GM18909 (cell line): ENCODE results near the gene VWA7.

ENCODE experiments used
- ATAC-seq: cut with Tn5 transposase; IDR thresholded peaks from one replicate; pipeline ENCODE4 v1.9.1; 2021; ENCODE audit warnings: mild to moderate bottlenecking; ENCODE audit not compliant: unreplicated experiment, poor library complexity

VWA7 gene

DNA sequence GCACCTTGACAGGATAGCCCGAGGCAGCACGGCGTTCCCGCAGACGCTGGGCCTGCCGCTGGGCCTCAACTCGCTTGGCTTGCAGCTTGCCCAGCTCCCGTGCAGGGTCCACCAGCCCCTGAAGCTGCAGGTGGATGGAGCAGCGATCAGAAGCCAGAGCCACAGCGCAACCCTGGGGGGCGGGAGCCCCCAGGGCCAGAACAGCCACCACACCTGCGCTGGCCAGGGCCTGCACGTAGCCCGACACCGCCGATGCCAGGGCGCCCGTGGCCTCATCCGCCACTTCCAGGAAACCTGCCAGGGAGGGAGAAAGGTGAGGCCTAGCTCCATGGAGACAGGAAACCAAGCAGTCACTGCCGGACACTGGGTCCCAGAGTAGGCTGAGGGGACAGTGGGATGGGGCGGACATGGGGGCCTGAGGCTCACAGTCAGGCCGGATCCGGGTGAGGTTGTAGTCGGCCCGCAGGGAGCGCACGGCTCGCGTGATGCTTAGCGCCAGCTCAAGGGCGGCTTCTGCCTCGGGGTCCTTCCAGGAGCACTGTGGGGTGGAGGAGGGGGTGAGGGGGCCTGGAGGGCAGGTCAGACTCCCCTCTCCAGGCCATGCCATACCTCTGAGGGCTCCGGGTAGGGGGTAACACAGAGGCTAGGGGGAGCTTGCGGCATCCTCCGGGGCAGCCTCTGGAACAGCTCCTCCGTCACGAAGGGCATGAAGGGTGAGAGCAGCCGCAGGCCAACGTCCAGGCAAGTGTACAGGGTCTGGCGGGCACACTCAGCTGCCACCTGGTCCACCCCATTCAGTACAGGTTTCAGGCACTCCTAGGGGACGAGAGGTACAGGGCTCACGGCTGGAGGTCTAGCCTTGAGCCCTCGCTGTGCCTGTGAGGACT, 2.1 kb upstream of the VWA7 start:
- ATAC-seq: no peak

GRCh38 chr6:31778193-31778592, 1.1 kb upstream of the VWA7 start:
- no peak for ATAC-seq

DNA sequence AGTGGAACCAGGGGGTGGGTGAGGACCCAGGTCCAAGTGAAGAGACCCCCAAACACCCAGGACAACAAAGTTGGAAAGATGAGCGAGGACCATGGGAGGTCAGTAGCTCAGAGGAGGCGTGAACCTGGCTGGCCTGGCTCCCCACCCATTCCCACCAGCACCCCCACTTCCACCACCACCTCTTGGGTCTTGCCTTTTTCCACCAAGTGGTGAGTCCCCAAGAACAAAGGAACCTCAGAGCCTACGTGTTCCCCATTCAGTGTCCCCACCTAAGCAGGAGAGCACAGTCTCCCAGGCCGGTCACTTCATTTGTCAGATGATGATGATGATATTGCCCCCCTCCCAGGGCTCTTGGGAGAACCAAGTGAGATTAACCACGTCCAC, 531 bp upstream of the VWA7 start:
- no peak for ATAC-seq

- ATAC-seq: no peak
Measured at GRCh38 chr6:31776485-31776988, 591 bp downstream of the VWA7 start.

DNA sequence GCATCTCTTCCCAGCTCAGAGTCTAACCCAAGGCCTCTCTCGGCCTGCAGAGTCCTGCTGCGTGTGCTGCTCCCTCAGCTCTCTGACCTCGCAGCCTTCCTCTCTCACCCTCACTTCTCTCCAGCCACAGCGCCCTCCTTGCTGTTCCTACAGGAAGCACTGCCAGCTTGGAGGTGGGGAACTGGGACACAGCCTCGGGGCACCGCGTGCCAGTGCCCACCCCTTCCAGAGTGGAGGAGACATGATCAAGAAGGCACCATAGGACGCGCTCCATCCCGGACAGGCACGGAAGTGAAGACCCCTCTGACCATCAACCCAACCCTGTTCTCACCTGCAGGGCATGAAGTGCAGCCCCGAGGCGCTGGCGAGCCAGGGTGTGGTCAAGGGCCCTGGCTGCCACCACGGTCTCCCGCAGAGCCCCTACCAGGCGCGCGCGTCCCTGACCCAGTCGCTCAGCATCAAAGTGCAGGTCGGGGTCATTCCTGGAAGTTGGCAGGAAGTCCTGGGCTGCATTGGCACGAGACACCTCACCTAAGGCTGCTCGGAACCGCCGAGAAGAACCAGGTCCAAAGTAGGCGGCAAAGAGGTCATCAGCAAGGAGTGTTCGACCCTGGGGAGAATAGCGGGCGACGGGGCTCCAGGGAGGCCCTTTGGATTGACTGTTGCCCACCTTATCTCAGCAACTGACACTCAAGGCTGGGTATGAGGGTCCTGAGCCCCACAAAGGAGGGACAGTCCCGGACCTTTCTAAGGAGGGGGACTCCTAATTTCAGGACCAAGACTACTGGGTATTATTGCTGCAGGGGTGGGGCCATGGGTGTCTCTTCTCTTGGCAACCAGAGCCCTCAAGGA, 1.3 kb downstream of the VWA7 start:
- no peak for ATAC-seq

DNA sequence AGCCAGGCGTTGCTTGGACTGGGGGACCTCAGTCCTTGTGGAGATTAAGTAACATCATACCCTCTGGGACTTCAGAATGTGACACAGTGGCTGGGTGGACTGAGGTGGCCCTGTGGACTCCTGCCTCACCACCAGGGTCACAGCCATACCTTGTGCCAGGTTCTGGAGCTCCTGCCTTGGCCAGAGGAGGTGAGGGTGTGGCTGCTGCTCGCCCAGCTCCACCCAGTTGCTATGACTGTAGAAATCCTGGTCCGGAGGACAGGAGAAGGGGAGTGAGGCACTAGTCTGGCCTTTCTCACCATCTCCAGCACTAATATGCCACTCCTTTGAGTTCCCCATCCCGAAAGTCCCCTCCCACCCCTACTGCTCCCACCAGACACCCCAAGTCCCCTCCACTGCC, 1.9 kb downstream of the VWA7 start:
- no peak for ATAC-seq

DNA sequence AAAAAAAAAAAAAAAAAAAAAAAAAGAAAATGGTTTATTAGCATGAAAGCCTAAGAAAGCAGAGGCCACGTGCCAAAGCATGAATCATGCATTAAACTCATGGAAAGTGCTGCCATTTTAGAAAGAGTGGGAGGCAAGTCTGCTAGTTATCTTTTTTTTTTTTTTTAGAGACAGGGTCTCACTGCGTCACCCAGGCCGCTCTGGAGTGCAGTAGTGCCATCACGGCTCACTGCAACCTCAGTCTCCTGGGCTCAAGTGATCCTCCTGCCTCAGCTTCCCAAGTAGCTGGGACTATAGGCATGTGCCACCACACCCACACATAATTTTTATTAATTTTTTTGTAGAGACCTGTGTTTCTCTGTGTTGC, 5.2 kb downstream of the VWA7 start:
- no peak for ATAC-seq

- no peak for ATAC-seq
Measured at GRCh38 chr6:31770860-31771259, 6.3 kb downstream of the VWA7 start.

- no peak for ATAC-seq
Measured at GRCh38 chr6:31769684-31770371, 7.3 kb downstream of the VWA7 start.

- ATAC-seq: no peak
Measured at GRCh38 chr6:31768363-31769257, 8.5 kb downstream of the VWA7 start.

GRCh38 chr6:31767096-31767645, 10.0 kb downstream of the VWA7 start:
- no peak for ATAC-seq

- ATAC-seq: no peak
Measured at GRCh38 chr6:31765910-31766794, 11.0 kb downstream of the VWA7 start.

DNA sequence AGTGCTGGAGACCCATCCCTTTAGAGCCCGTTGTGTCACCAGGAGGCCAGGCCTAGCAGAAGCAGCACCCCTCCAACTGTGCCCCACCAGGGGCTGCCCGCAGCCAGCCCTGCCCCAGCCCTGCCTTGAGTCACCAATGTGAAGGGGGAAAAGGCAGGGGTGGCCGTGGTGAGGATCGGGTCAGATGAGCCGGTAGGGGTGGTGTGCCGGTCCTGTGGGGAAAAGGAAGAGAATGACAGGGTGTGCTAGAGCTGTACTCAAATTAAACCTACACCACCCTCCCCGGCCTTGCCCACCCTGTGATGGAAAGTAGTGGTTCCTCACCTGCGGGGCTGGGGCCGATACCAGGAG, 11.6 kb downstream of the VWA7 start:
- ATAC-seq: no peak

GRCh38 chr6:31764198-31764597, 12.9 kb downstream of the VWA7 start:
- ATAC-seq: no peak

GRCh38 chr6:31763619-31763940, 13.5 kb downstream of the VWA7 start:
- ATAC-seq: no peak

- no peak for ATAC-seq
Measured at GRCh38 chr6:31762878-31763618, 14.1 kb downstream of the VWA7 start.

DNA sequence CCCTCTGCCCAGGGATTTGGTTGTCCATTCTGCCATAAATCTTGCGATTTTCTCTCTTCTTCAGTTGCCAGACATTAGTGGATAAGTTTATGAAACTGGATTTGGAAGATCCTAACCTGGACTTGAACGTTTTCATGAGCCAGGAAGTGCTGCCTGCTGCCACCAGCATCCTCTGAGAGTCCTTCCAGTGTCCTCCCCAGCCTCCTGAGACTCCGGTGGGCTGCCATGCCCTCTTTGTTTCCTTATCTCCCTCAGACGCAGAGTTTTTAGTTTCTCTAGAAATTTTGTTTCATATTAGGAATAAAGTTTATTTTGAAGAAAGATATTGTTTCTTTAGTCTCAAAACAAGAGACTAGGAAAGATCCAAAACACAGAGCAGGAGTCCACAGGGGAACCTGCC, 14.8 kb downstream of the VWA7 start, which contains the start of gene SAPCD1:
TSS of gene SAPCD1 (plus strand) at position 301 of the 400 bp plus-strand sequence. CDS start 399 bp downstream, outside the sequence.
- ATAC-seq: no peak

DNA sequence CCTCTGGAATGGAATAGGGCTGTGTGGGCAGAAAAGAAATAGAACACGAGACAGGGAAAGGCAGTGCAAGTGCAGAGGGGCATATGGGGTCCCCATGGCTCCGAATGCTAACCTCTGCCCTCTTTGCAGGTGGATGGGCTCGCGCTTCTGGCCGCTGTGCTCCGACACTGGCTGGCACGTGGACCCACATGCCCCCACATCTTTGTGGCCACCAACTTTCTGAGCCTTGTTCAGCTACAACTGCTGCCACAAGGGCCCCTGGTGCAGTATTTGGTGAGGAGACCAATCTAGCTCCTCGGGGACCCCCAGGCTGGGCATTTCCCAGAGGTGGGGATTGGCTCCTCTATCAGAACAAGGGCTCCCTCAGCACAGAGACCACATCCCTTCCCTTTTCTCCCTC, 15.8 kb downstream of the VWA7 start:
- ATAC-seq: no peak
